BJ (cell line): ENCODE results near the gene EIF2A. TPM values are rescaled to one million over a fixed set of nuclear protein-coding genes. Genes with fewer than 3 reads are reported as not detected.

Source experiments
- CTCF ChIA-PET: fragments of 350-600 bp; formaldehyde crosslinking; extraction: SDS; loops from one replicate; lab custom pipeline; 2021; ENCODE audit warnings: antibody characterized with exemption, inconsistent platforms; lab: Yijun Ruan, JAX
- POLR2A ChIA-PET: fragments of 300-600 bp; sonication (Branson Sonifier 250); formaldehyde crosslinking; extraction: SDS; loops from one replicate; lab custom pipeline; 2021; ENCODE audit warnings: antibody characterized with exemption; lab: Charles Lee
- DNase-seq: peaks from one replicate; pipeline ENCODE4 v3.0.0-alpha.2; 2011; ENCODE audit warnings: low read depth
- H3K27me3 ChIP-seq: 2 replicates; pipeline ENCODE4 v1.6.0; 2011; ENCODE audit warnings: low read length; ENCODE audit not compliant: control insufficient read depth, insufficient read depth
- H3K36me3 ChIP-seq: 2 replicates; pipeline ENCODE4 v1.5.1; 2011; ENCODE audit warnings: low read length; ENCODE audit not compliant: control insufficient read depth, insufficient read depth
- H3K4me3 ChIP-seq: 2 replicates; pipeline ENCODE4 v1.5.1; 2011; ENCODE audit warnings: low read depth, mild to moderate bottlenecking, control low read depth, low read length
- polyA plus RNA-seq: library from polyadenylated mRNA; depleted of rRNA; stranded (reverse); fragments of >200 nt; gene quantifications from 2 replicates; pipeline ENCODE4 v1.2.3, GENCODE V29; 2011
- TF ChIP-seq, protein P1 (sequence below): IDR thresholded peaks from 2 replicates; pipeline ENCODE4 v1.5.1; 2011; ENCODE audit warnings: low read depth, mild to moderate bottlenecking, control low read depth, inconsistent platforms, low read length, moderate library complexity; ENCODE audit not compliant: insufficient read depth

EIF2A gene
- polyA plus RNA-seq, 1 experiment = 53.1 TPM

DNA sequence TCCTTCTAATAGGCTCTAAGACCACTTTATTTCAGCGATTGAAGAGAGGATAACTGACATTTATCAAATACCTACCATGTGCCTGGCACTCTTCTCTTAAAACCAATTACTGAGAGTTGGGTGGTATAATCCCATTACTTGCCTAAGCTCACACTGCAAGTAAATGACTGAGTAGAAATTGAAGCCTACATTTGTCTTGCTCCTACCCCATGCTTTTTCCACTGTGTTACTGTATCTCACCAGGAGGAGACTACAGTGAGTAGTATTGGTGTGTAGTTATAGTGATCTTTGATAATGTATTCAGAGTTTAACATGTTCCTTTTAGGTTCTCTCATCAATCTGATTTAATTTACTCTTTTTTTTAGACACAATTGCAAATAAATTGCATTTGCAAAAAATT, 20.7 kb downstream of the EIF2A start:
- Histone ChIP-seq H3K27me3 (no peaks in the 10 kb centered on the region), H3K4me3 (no peak overlapping the region), H3K36me3 (peaks cover 2% of the 10 kb centered on the region; the same call in 1 of the 2 replicates)
- POLR2A ChIA-PET = no interaction called here
- CTCF ChIA-PET = no interaction called here
- no peak for DNase-seq
- TF ChIP-seq, protein P1, sequence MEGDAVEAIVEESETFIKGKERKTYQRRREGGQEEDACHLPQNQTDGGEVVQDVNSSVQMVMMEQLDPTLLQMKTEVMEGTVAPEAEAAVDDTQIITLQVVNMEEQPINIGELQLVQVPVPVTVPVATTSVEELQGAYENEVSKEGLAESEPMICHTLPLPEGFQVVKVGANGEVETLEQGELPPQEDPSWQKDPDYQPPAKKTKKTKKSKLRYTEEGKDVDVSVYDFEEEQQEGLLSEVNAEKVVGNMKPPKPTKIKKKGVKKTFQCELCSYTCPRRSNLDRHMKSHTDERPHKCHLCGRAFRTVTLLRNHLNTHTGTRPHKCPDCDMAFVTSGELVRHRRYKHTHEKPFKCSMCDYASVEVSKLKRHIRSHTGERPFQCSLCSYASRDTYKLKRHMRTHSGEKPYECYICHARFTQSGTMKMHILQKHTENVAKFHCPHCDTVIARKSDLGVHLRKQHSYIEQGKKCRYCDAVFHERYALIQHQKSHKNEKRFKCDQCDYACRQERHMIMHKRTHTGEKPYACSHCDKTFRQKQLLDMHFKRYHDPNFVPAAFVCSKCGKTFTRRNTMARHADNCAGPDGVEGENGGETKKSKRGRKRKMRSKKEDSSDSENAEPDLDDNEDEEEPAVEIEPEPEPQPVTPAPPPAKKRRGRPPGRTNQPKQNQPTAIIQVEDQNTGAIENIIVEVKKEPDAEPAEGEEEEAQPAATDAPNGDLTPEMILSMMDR = no peak

DNA sequence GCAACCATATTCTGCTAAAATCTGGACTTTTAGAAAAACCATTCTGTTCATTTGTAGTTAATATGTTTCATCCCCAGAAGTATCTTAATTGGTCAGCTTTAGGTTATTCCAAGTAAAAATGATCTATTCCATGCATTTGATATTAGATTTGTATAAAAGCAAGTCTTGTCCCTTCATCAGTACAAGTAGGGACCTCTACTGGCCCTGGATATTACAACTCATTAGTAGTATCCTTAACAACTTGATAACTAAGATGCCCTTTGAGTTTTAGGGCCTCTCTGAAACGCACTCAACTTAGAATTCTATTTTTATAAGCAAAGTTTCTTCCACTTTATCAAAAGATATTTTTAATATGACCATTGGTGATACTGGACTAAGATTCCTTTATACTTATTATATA, 31.3 kb downstream of the EIF2A start:
- TF ChIP-seq, protein P1 = no peak
- ChIA-PET CTCF (interaction anchor here (1.4 to 1.5 kb wide), 2 partner anchors 7 to 10 kb away, joined by 3 to 5 read pairs; no protein-coding TSS in a partner anchor), POLR2A (no interaction called here)

DNA sequence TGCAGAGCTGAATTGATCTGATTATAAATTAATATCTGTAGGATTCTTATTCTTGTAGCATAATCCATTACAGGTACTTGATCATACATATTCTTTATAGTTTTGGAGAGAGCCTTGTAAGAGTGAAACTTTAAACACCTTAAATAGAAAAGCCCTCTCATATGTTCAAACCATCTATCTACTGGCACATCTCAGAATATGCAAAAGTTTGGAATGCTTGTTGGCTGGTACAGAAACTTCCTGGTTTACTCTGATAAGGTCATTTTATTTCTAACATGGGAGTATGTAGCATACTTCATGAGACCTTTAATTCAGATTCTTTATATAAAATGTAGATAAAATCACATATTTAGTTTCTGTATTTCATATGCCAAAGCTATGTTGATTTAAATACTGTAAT, 34.6 kb downstream of the EIF2A start:
- ChIA-PET POLR2A (no interaction called here), CTCF (no interaction called here)
- Histone ChIP-seq H3K27me3 (no peaks in the 10 kb centered on the region), H3K36me3 (peaks cover 7% of the 10 kb centered on the region), H3K4me3 (no peak overlapping the region)
- DNase-seq = no peak
- TF ChIP-seq, protein P1 = no peak

More for the DNA sequence above, 31.3 kb downstream of the EIF2A start:
- H3K4me3 ChIP-seq = no peak overlapping the region
- H3K36me3 ChIP-seq = peaks cover 5% of the 10 kb centered on the region
- no peak for DNase-seq
- H3K27me3 ChIP-seq = no peaks in the 10 kb centered on the region

- Histone ChIP-seq H3K36me3 (peaks cover 5% of the 10 kb centered on the region; the same call in 1 of the 2 replicates), H3K27me3 (no peaks in the 10 kb centered on the region), H3K4me3 (no peak overlapping the region)
- TF ChIP-seq, protein P1 = no peak
- DNase-seq = no peak
- ChIA-PET CTCF (no interaction called here), POLR2A (no interaction called here)
Measured at GRCh38 chr3:150582620-150583019, 36.0 kb downstream of the EIF2A start.

- Histone ChIP-seq H3K36me3 (peaks cover 5% of the 10 kb centered on the region; the same call in 1 of the 2 replicates), H3K4me3 (no peak overlapping the region), H3K27me3 (no peaks in the 10 kb centered on the region)
- DNase-seq = no peak
- CTCF ChIA-PET = interaction anchor here (0.6 kb wide), 1 partner anchor 11 kb away, joined by 3 read pairs; no protein-coding TSS in a partner anchor
- POLR2A ChIA-PET = no interaction called here
- TF ChIP-seq, protein P1 = no peak
Measured at GRCh38 chr3:150583028-150583427, 36.4 kb downstream of the EIF2A start.
